MCF 10A (cell line): ENCODE results near the gene MMP2. TPM values are rescaled to one million over a fixed set of nuclear protein-coding genes. Genes with fewer than 3 reads are reported as not detected.

ENCODE experiments used
- BruUV-seq: library from RNA; stranded (reverse); fragments of 400-500 nt; replicated peaks from 2 replicates; lab custom pipeline; 2021; lab: Mats Ljungman, UMichigan
- CTCF ChIA-PET: fragments of 300-600 bp; sonication (Branson Sonifier 250); formaldehyde crosslinking; extraction: SDS; loops from one replicate; lab custom pipeline; 2021; ENCODE audit warnings: antibody characterized with exemption, inconsistent platforms; lab: Yijun Ruan, JAX
- POLR2A ChIA-PET: fragments of 300-600, 350-650 bp; sonication (Branson Sonifier 250); formaldehyde crosslinking; extraction: SDS; loops from one replicate; lab custom pipeline; 2020; ENCODE audit warnings: antibody characterized with exemption, inconsistent platforms; lab: Yijun Ruan, JAX
- DNase-seq: peaks from one replicate; pipeline ENCODE4 v3.0.0-alpha.2; 2018; ENCODE audit not compliant: unreplicated experiment
- H3K27ac Mint-ChIP-seq: one replicate; pipeline ENCODE4 v1.8.0; 2022; ENCODE audit warnings: mild to moderate bottlenecking, low read depth, mixed read lengths; ENCODE audit not compliant: unreplicated experiment
- H3K27me3 Mint-ChIP-seq: one replicate; pipeline ENCODE4 v1.8.0; 2022; ENCODE audit warnings: mixed read lengths; ENCODE audit not compliant: insufficient read depth, unreplicated experiment
- H3K36me3 Mint-ChIP-seq: one replicate; pipeline ENCODE4 v1.8.0; 2022; ENCODE audit warnings: mild to moderate bottlenecking, moderate library complexity, mixed read lengths; ENCODE audit not compliant: insufficient read depth, unreplicated experiment
- H3K4me1 Mint-ChIP-seq: one replicate; pipeline ENCODE4 v1.8.0; 2022; ENCODE audit warnings: mixed read lengths; ENCODE audit not compliant: insufficient read depth, unreplicated experiment
- H3K4me3 Mint-ChIP-seq: one replicate; pipeline ENCODE4 v1.8.0; 2022; ENCODE audit warnings: mild to moderate bottlenecking, moderate library complexity, mixed read lengths; ENCODE audit not compliant: unreplicated experiment
- H3K9me3 Mint-ChIP-seq: one replicate; pipeline ENCODE4 v1.8.0; 2022; ENCODE audit warnings: mixed read lengths; ENCODE audit not compliant: unreplicated experiment
- CTCF ChIP-seq: fragments of 200-600 bp; IDR thresholded peaks from one replicate; pipeline ENCODE4 v1.8.0; 2022; ENCODE audit warnings: antibody characterized with exemption, mild to moderate bottlenecking; ENCODE audit not compliant: unreplicated experiment
- intact Hi-C: fragments of 100-400 bp; cut with micrococcal nuclease; formaldehyde crosslinking; loops from 2 replicates; pipeline ENCODE4 v1.14.1; 2022
- total RNA-seq: library from RNA; stranded (reverse); gene quantifications from 2 replicates; pipeline ENCODE4 v1.2.3, GENCODE V29; 2022

The MMP2 gene
- total RNA-seq, 1 experiment from 2014 or later, result 3.7 TPM

DNA sequence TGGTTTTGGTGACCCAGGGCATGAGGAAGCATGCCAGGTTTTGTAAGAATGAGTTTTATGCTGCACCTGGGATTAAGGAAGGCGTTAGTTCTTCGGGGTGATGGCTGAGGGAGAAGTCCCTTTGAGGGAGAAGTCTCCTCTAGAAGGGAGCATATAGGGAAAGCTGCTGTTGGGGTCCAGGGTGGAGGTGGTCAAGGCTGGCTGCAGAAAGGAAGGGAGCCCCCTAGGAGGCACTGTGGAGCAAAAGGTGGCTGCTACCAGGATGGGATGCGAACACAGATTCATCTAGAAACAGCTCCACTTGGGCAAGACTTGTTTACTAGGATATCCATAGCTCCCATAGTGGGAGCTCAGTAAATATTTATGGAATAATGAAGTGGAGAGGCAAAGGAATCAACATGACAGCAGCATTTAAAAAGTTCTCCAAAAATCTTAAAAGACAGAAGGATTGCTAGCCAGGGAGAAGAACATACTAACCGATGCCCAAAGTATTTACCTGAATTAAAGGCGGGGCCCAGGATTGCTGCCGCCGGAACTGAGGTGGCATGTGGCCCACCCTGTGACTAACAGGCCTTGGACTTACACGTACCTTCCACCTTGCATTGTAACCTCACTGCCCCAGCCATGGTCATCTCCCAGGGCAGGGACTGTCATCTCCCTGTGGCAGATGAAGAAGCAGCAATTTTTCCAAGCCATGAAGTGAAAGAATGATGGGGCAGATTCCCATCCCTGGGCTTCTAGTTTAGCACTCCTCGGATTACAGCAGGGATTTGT lies 22.7 kb downstream of the MMP2 start:
- no peaks in the 10 kb centered on the region for H3K9me3 Mint-ChIP-seq
- peaks cover 26% of the 10 kb centered on the region for H3K4me1 Mint-ChIP-seq
- BruUV-seq, result no TSS peak
- CTCF ChIA-PET, result interaction anchor here (0.7 to 6.4 kb wide), 15 partner anchors 8 to 206 kb away, joined by 3 to 53 read pairs (median 4); no protein-coding TSS in a partner anchor
- H3K36me3 Mint-ChIP-seq, result no peaks in the 10 kb centered on the region
- intact Hi-C loops, result no loop called here
- H3K27me3 Mint-ChIP-seq, result no peaks in the 10 kb centered on the region
- TF ChIP-seq CTCF, result peak; percentile 19
- no peak overlapping the region for H3K27ac Mint-ChIP-seq
- POLR2A ChIA-PET, result interaction anchor here (0.7 to 2.1 kb wide), 6 partner anchors 21 to 1589 kb away, joined by 3 to 9 read pairs (median 4); no protein-coding TSS in a partner anchor
- H3K4me3 Mint-ChIP-seq, result no peak overlapping the region
- DNase-seq, result no peak

DNA sequence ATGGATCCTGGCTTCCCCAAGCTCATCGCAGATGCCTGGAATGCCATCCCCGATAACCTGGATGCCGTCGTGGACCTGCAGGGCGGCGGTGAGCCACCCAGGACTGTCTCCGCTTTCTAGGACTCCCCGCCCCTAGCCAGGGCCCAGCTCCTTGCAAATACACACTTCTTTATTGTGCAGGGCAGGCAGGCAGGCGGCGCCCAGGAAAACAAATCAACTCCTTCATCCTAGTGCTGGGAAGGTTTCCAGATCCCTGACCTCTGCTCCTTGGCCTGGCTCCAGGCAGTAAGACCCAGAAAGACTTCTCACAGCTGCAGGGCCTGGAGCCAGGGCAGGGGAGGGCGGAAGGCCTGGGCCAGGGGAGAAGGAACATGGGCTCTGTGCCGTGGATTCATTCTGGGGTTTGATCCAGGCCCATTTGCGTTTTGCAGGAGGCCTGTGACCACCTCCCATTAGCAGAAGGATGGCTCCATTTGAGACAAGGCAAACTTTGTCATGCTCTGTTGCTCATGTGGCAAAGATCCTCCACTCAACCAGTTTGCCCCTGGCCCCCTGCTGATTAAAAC lies 23.9 kb downstream of the MMP2 start:
- TF ChIP-seq CTCF, result no peak
- DNase-seq, result peak; percentile 93
- CTCF ChIA-PET, result interaction anchor here (0.7 to 6.4 kb wide), 16 partner anchors 9 to 200 kb away, joined by 3 to 53 read pairs (median 4); no protein-coding TSS in a partner anchor
- intact Hi-C loops, result no loop called here
- Mint-ChIP-seq H3K4me3 (no peak overlapping the region), H3K4me1 (peaks cover 26% of the 10 kb centered on the region), H3K27ac (no peak overlapping the region), H3K9me3 (no peaks in the 10 kb centered on the region), H3K36me3 (no peaks in the 10 kb centered on the region), H3K27me3 (no peaks in the 10 kb centered on the region)
- POLR2A ChIA-PET, result interaction anchor here (0.6 to 2.1 kb wide), 6 partner anchors 9 to 948 kb away, joined by 3 to 9 read pairs (median 3); partner anchors contain the start of genes NUDT21 and OGFOD1
- BruUV-seq, result no TSS peak

DNA sequence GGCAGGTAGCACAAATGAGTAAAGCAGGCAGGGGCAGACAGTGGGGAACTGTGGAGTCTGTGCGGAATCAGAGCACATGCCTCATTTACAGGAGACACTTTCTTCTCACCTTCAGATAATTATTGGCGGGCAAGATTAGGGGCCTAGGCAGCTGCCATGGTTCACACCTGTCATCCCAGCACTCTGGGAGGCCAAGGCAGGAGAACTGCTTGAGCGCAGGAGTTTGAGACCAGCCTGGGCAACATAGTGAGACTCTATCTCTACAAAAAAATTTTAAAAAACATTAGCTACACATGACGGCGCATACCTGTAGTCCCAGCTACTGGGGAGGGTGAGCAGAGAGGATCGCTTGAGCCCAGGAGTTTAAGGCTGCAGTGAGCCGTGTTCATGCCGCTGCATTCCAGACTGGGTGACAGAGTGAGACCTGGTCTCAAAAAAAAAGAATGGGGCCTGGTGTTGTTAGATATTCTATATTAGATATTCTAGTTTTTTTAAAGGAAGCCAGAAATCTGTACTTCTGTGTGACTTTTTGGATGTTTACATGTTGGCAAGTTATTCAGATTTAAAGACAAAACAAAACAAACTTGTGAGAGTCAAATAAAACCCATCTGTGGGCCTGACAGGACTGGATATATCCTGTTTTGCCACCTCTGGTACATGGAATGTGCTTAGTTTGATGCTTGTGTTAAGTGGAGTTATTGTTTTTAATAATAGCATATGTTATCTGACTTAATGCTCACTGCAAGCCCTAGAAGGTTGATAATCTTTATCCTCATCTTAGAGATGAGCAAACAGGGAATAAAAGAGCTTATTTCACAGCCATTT lies 24.9 kb downstream of the MMP2 start:
- Mint-ChIP-seq H3K9me3 (no peaks in the 10 kb centered on the region), H3K4me1 (peaks cover 26% of the 10 kb centered on the region), H3K27ac (no peak overlapping the region), H3K36me3 (no peaks in the 10 kb centered on the region), H3K4me3 (no peak overlapping the region), H3K27me3 (no peaks in the 10 kb centered on the region)
- no TSS peak for BruUV-seq
- TF ChIP-seq CTCF, result no peak
- DNase-seq, result no peak
- POLR2A ChIA-PET, result interaction anchor here (1.0 to 2.1 kb wide), 3 partner anchors 8 to 32 kb away, joined by 3 to 9 read pairs (median 4); no protein-coding TSS in a partner anchor
- CTCF ChIA-PET, result interaction anchor here (0.5 to 6.4 kb wide), 10 partner anchors 9 to 198 kb away, joined by 3 to 35 read pairs (median 4); no protein-coding TSS in a partner anchor
- intact Hi-C loops, result no loop called here
